Thymus (tissue), 11 donors: ENCODE results near the gene BLOC1S3. TPM values are rescaled to one million over a fixed set of nuclear protein-coding genes. Genes with fewer than 3 reads are reported as not detected.

Experiments used
- DNase-seq, 9 donors: peaks; one replicate each; pipeline ENCODE4 v3.0.0-alpha.2; 2013; ENCODE audit warnings: low spot score in 9 of 9, low read depth in 6 of 9, missing footprints in 1 of 9
- H3K27ac ChIP-seq, 2 donors: one replicate each; pipeline ENCODE4 v1.5.1; 2013; ENCODE audit warnings: control low read depth in 1 of 2, low read depth in 1 of 2, low read length in 1 of 2, mild to moderate bottlenecking in 1 of 2, moderate library complexity in 1 of 2
- H3K27me3 ChIP-seq, 2 donors: one replicate each; pipeline ENCODE4 v1.5.1; 2013; ENCODE audit warnings: low read length in 1 of 2; ENCODE audit not compliant: control insufficient read depth in 2 of 2, insufficient read depth in 1 of 2
- H3K36me3 ChIP-seq, 2 donors: one replicate each; pipeline ENCODE4 v1.5.1; 2013; ENCODE audit warnings: low read length in 1 of 2, mild to moderate bottlenecking in 1 of 2, moderate library complexity in 1 of 2; ENCODE audit not compliant: control insufficient read depth in 2 of 2, insufficient read depth in 2 of 2
- H3K4me1 ChIP-seq, 2 donors: one replicate each; pipeline ENCODE4 v1.5.1; 2013; ENCODE audit warnings: low read length in 2 of 2; ENCODE audit not compliant: control insufficient read depth in 2 of 2, insufficient read depth in 2 of 2
- H3K4me3 ChIP-seq, 2 donors: one replicate each; pipeline ENCODE4 v1.5.1; 2013; ENCODE audit warnings: low read length in 2 of 2, control low read depth in 1 of 2, mild to moderate bottlenecking in 1 of 2
- H3K9me3 ChIP-seq, 2 donors: one replicate each; pipeline ENCODE4 v1.5.1; 2013; ENCODE audit warnings: low read length in 1 of 2, mild to moderate bottlenecking in 1 of 2; ENCODE audit not compliant: control insufficient read depth in 2 of 2, insufficient read depth in 1 of 2
- WGBS: extraction: QIAGEN DNeasy Blood & Tissue Kit; methylation state at CpG from one replicate; pipeline ENCODE4 v1.1.7; 2013; 5-methylcytosine and 5-hydroxymethylcytosine counted together
- polyA plus RNA-seq: library from polyadenylated mRNA; stranded (reverse); fragments of 200-250 nt; gene quantifications from one replicate; pipeline ENCODE4 v1.2.3, GENCODE V29; 2013
- total RNA-seq: library from RNA; stranded (reverse); fragments of 120-200 nt; gene quantifications from one replicate; pipeline ENCODE4 v1.2.4, GENCODE V29; 2013
- donor health status: healthy.

BLOC1S3 gene
- total and polyA plus RNA-seq, 2 donors, result 1.5 to 6.3 TPM

DNA sequence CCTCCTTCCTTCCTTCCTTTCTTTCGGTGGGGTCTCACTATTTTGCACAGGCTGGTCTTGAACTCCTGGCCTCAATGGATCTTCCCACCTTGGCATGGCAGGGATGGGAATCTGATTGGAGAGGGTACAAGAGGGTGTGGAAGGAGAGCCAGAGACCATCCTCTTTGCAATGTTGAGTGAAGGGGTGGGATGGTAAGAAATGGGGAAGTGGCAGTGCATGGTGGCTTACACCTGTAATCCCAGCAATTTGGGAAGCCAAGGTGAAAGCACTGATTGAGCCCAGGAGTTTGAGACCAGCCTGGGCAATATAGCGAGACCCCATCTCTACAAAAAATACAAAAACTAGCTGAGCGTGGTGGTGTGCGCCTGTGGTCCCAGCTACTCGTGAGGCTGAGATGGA, 5.5 kb downstream of the BLOC1S3 start:
- Histone ChIP-seq H3K4me3 (no peak overlapping the region), H3K27ac (no peak overlapping the region), H3K36me3 (peaks cover 3 to 5% of the 10 kb centered on the region in 2 donors), H3K27me3 (peaks cover 0 to 2% of the 10 kb centered on the region in 2 donors), H3K9me3 (no peaks in the 10 kb centered on the region), H3K4me1 (peaks cover 11 to 12% of the 10 kb centered on the region in 2 donors)
- no peak for DNase-seq
- WGBS, result 97% methylated on average over 5 of the region's 5 CpGs

- Histone ChIP-seq H3K4me3 (no peak overlapping the region), H3K4me1 (peaks cover 0 to 3% of the 10 kb centered on the region in 2 donors), H3K27me3 (no peaks in the 10 kb centered on the region), H3K36me3 (no peaks in the 10 kb centered on the region), H3K9me3 (no peaks in the 10 kb centered on the region), H3K27ac (no peak overlapping the region)
- 98% methylated on average over 12 of the region's 12 CpGs for WGBS
- DNase-seq, result no peak
These were observed 8.1 kb downstream of the BLOC1S3 start for GRCh38 chr19:45186509-45187334.

- Histone ChIP-seq H3K4me1 (peaks cover 0 to 3% of the 10 kb centered on the region in 2 donors), H3K4me3 (no peak overlapping the region), H3K9me3 (no peaks in the 10 kb centered on the region), H3K27me3 (no peaks in the 10 kb centered on the region), H3K27ac (no peak overlapping the region), H3K36me3 (no peaks in the 10 kb centered on the region)
- peak in 7 of 9 donors; percentile 36 to 76 (median 48) for DNase-seq
- 41% methylated on average over 12 of the region's 12 CpGs for WGBS
These were observed 9.0 kb downstream of the BLOC1S3 start for GRCh38 chr19:45187421-45188100.

- H3K27ac ChIP-seq, result no peak overlapping the region
- H3K27me3 ChIP-seq, result no peaks in the 10 kb centered on the region
- H3K9me3 ChIP-seq, result no peaks in the 10 kb centered on the region
- WGBS, result 90% methylated on average over 1 of the region's 1 CpG
- no peak overlapping the region for H3K4me3 ChIP-seq
- no peaks in the 10 kb centered on the region for H3K36me3 ChIP-seq
- no peak for DNase-seq
- H3K4me1 ChIP-seq, result peaks cover 0 to 3% of the 10 kb centered on the region in 2 donors
These were observed 11.4 kb downstream of the BLOC1S3 start for GRCh38 chr19:45189971-45190370.

DNA sequence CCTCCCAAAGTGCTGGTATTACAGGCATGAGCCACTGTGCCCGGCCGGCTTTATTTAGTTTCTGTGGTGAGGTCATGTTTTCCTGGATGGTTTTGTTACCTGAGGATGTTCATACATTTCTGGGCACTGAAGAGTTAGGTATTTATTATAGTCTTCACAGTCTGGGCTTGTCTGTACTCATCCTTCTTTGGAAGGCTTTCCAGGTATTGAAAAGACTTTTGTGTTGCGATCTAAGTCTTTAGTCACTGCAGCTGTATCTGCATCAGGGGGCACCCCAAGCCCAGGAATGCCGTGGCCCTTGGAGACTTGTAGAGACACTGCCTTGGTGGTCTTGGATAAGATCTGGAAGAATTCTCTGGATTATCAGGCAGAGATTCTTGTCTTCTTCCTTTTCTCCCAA, 12.8 kb downstream of the BLOC1S3 start:
- Histone ChIP-seq H3K36me3 (no peaks in the 10 kb centered on the region), H3K4me1 (peaks cover 0 to 3% of the 10 kb centered on the region in 2 donors), H3K9me3 (no peaks in the 10 kb centered on the region), H3K27ac (no peak overlapping the region), H3K4me3 (no peak overlapping the region), H3K27me3 (no peaks in the 10 kb centered on the region)
- no peak for DNase-seq
- 91% methylated on average over 4 of the region's 4 CpGs for WGBS

- Histone ChIP-seq H3K27me3 (no peaks in the 10 kb centered on the region), H3K4me3 (no peak overlapping the region), H3K27ac (no peak overlapping the region), H3K36me3 (no peaks in the 10 kb centered on the region), H3K4me1 (no peaks in the 10 kb centered on the region), H3K9me3 (no peaks in the 10 kb centered on the region)
- WGBS, result 90% methylated on average over 6 of the region's 6 CpGs
- DNase-seq, result no peak
These were observed 17.2 kb downstream of the BLOC1S3 start for GRCh38 chr19:45195764-45196163.

DNA sequence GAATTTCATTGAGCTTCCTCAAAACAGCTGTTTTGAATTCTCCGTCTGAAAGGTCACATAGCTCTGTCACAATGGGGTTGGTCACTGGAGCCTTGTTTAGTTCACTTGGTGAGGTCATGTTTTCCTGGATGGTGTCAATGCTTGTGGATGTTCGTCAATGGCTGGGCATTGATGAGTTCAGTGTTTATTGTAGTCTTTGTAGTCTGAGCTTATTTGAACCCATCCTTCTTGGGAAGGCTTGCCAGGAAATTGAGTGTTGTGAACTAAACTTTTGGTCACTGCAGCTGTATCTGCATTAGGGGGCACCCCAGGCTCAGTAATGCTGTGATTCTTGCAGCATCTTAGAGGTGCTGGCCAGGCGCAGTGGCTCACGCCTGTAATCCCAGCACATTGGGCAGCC, 22.0 kb downstream of the BLOC1S3 start:
- DNase-seq, result no peak
- no peaks in the 10 kb centered on the region for H3K36me3 ChIP-seq
- no peak overlapping the region for H3K27ac ChIP-seq
- no peaks in the 10 kb centered on the region for H3K9me3 ChIP-seq
- no peak overlapping the region for H3K4me3 ChIP-seq
- H3K4me1 ChIP-seq, result no peaks in the 10 kb centered on the region
- 92% methylated on average over 4 of the region's 4 CpGs for WGBS
- no peaks in the 10 kb centered on the region for H3K27me3 ChIP-seq

DNA sequence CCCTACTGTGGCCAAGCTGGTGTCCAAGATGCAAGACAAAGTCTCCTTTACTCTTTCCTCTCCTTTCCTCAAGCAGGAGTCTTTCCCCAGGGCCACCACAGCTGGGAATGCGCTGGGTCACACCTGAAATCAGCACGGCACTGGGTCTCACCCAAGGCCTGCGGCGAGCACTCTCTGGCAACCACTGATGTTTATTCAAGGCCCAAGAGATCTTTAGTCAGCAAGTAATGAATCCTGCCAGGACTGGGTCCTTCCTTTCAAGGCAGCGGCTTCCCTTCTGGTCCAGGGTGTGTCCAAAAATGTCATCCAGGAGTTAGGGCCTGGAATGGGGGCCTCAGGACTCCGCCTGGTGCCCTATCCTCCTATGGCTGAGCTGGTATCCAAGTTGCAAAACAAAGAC, 24.1 kb downstream of the BLOC1S3 start:
- Histone ChIP-seq H3K36me3 (no peaks in the 10 kb centered on the region), H3K27ac (no peak overlapping the region), H3K9me3 (no peaks in the 10 kb centered on the region), H3K4me1 (no peaks in the 10 kb centered on the region), H3K27me3 (no peaks in the 10 kb centered on the region), H3K4me3 (no peak overlapping the region)
- DNase-seq, result no peak
- 96% methylated on average over 6 of the region's 6 CpGs for WGBS

- no peaks in the 10 kb centered on the region for H3K36me3 ChIP-seq
- WGBS, result 95% methylated on average over 12 of the region's 12 CpGs
- H3K4me1 ChIP-seq, result no peaks in the 10 kb centered on the region
- H3K9me3 ChIP-seq, result no peaks in the 10 kb centered on the region
- no peak overlapping the region for H3K27ac ChIP-seq
- DNase-seq, result no peak
- no peak overlapping the region for H3K4me3 ChIP-seq
- H3K27me3 ChIP-seq, result peaks cover 0 to 4% of the 10 kb centered on the region in 2 donors
These were observed 27.2 kb downstream of the BLOC1S3 start for GRCh38 chr19:45205810-45206209.
